SK-N-SH treated with all-trans-retinoic acid at 6 μM for 48 hours (cell line): ENCODE data around the gene AHSG.
"Not testable (repeated sequence)": the region's sequence is repeated elsewhere in the genome, so short reads cannot be mapped to it uniquely, and the experiment has no call there.

Experiments used
- ATAC-seq: fragments of 200-7000 bp; cut with Tn5 transposase; 3 replicates; pipeline ENCODE4 v1.9.1; 2020; ENCODE audit warnings: mild to moderate bottlenecking, moderate library complexity
- ARNTL ChIP-seq: fragments of 450-650 bp; formaldehyde crosslinking; IDR thresholded peaks from 2 replicates; pipeline ENCODE4 v1.5.0; 2020; ENCODE audit warnings: low read depth, mild to moderate bottlenecking, moderate library complexity, borderline replicate concordance
- BACH2 ChIP-seq: fragments of 250-450 bp; sonication (Bioruptor Pico); IDR thresholded peaks from 2 replicates; pipeline ENCODE4 v1.9.0; 2021; ENCODE audit warnings: mild to moderate bottlenecking, borderline replicate concordance
- CSDC2 ChIP-seq: fragments of 250-450 bp; sonication (Bioruptor Pico); IDR thresholded peaks from 2 replicates; pipeline ENCODE4 v1.5.0; 2020; ENCODE audit warnings: mild to moderate bottlenecking, moderate library complexity
- CSRNP3 ChIP-seq: fragments of 250-450 bp; sonication (Bioruptor Pico); IDR thresholded peaks from 2 replicates; pipeline ENCODE4 v1.5.1; 2021; ENCODE audit warnings: mild to moderate bottlenecking, moderate library complexity
- ESRRG ChIP-seq: fragments of 250-450 bp; sonication (Bioruptor Pico); IDR thresholded peaks from 2 replicates; pipeline ENCODE4 v1.6.1; 2021; ENCODE audit warnings: mild to moderate bottlenecking
- GLIS3 ChIP-seq: fragments of 250-450 bp; sonication (Bioruptor Pico); IDR thresholded peaks from 2 replicates; pipeline ENCODE4 v1.5.0; 2020; ENCODE audit warnings: mild to moderate bottlenecking, moderate library complexity
- PATZ1 ChIP-seq: fragments of 250-450 bp; sonication (Bioruptor Pico); IDR thresholded peaks from 2 replicates; pipeline ENCODE4 v1.8.0; 2020; ENCODE audit warnings: mild to moderate bottlenecking, moderate library complexity, borderline replicate concordance
- PPARA ChIP-seq: fragments of 250-450 bp; sonication (Bioruptor Pico); IDR thresholded peaks from 2 replicates; pipeline ENCODE4 v1.5.0; 2020; ENCODE audit warnings: mild to moderate bottlenecking, borderline replicate concordance
- RARB ChIP-seq: fragments of 250-450 bp; sonication (Bioruptor Pico); IDR thresholded peaks from 2 replicates; pipeline ENCODE4 v1.8.0; 2021; ENCODE audit warnings: mild to moderate bottlenecking, moderate library complexity
- SNAI2 ChIP-seq: fragments of 250-450 bp; sonication (Bioruptor Pico); IDR thresholded peaks from 2 replicates; pipeline ENCODE4 v1.5.0; 2020; ENCODE audit warnings: mild to moderate bottlenecking, moderate library complexity
- TOX ChIP-seq: fragments of 250-450 bp; sonication (Bioruptor Pico); IDR thresholded peaks from 2 replicates; pipeline ENCODE4 v1.8.0; 2021; ENCODE audit warnings: mild to moderate bottlenecking, moderate library complexity, borderline replicate concordance
- TSHZ2 ChIP-seq: fragments of 250-450 bp; sonication (Bioruptor Pico); IDR thresholded peaks from 2 replicates; pipeline ENCODE4 v1.5.0; 2020; ENCODE audit warnings: mild to moderate bottlenecking, moderate library complexity
- ZC3H10 ChIP-seq: fragments of 250-450 bp; sonication (Bioruptor Pico); IDR thresholded peaks from 2 replicates; pipeline ENCODE4 v1.5.1; 2021; ENCODE audit warnings: mild to moderate bottlenecking, moderate library complexity
- ZFP3 ChIP-seq: fragments of 250-450 bp; sonication (Bioruptor Pico); IDR thresholded peaks from 2 replicates; pipeline ENCODE4 v1.5.0; 2020; ENCODE audit warnings: mild to moderate bottlenecking, moderate library complexity
- ZFP30 ChIP-seq: fragments of 450-650 bp; formaldehyde crosslinking; IDR thresholded peaks from 2 replicates; pipeline ENCODE4 v1.5.0; 2022; ENCODE audit warnings: mild to moderate bottlenecking, moderate library complexity
- ZNF565 ChIP-seq: fragments of 450-650 bp; formaldehyde crosslinking; conservative IDR thresholded peaks from 2 replicates; pipeline ENCODE4 v1.5.0; 2020; ENCODE audit warnings: low read depth, mild to moderate bottlenecking, moderate library complexity
- ZNF70 ChIP-seq: fragments of 450-650 bp; formaldehyde crosslinking; IDR thresholded peaks from 2 replicates; pipeline ENCODE4 v1.5.0; 2020; ENCODE audit warnings: mild to moderate bottlenecking, moderate library complexity
- ZNF8 ChIP-seq: fragments of 450-650 bp; formaldehyde crosslinking; IDR thresholded peaks from 2 replicates; pipeline ENCODE4 v1.5.0; 2020; ENCODE audit warnings: mild to moderate bottlenecking, moderate library complexity
- TF ChIP-seq, protein P1 (sequence below): fragments of 250-450 bp; sonication (Bioruptor Pico); IDR thresholded peaks from 2 replicates; pipeline ENCODE4 v1.5.1; 2020; ENCODE audit warnings: low read depth, mild to moderate bottlenecking, moderate library complexity

The AHSG gene

GRCh38 chr3:186633481-186633880, 20.6 kb downstream of the AHSG start:
- TF ChIP-seq TOX (CRISPR knock-in tag) (no peak), TSHZ2 (no peak), ESRRG (CRISPR knock-in tag) (no peak), ZNF565 (CRISPR knock-in tag) (no peak), ZFP30 (CRISPR knock-in tag) (no peak)
- ATAC-seq = no peak

GRCh38 chr3:186634207-186634606, 21.3 kb downstream of the AHSG start:
- ATAC-seq = not testable (repeated sequence)

DNA sequence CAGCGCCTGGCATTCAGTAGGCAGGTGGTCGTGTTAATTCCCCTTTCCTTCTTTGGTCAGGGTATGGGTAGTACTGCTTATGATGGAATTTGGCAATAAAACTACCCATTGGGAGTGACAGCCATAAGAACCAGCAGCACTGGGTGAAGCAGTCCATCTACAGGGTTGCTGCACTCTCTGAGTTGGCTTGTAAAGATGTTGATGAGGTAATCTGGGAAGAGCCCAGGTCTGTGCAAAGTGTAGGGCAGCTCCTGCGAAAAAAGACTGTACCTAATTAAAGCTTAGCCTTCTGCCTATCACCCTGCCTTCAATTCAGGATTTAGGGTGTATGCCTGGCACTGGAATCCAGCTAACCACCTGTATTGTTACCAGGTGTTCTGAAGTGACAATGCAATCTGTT, 22.7 kb downstream of the AHSG start:
- no peak for ATAC-seq
- TF ChIP-seq, protein P1, sequence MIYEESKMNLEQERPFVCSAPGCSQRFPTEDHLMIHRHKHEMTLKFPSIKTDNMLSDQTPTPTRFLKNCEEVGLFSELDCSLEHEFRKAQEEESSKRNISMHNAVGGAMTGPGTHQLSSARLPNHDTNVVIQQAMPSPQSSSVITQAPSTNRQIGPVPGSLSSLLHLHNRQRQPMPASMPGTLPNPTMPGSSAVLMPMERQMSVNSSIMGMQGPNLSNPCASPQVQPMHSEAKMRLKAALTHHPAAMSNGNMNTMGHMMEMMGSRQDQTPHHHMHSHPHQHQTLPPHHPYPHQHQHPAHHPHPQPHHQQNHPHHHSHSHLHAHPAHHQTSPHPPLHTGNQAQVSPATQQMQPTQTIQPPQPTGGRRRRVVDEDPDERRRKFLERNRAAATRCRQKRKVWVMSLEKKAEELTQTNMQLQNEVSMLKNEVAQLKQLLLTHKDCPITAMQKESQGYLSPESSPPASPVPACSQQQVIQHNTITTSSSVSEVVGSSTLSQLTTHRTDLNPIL = no peak
- TF ChIP-seq CSRNP3 (CRISPR knock-in tag) (no peak), GLIS3 (CRISPR knock-in tag) (no peak), BACH2 (CRISPR knock-in tag) (no peak), ZFP3 (CRISPR knock-in tag) (no peak), ZNF565 (CRISPR knock-in tag) (no peak), PPARA (no peak), ZC3H10 (no peak), RARB (CRISPR knock-in tag) (no peak), PATZ1 (CRISPR knock-in tag) (no peak), ESRRG (CRISPR knock-in tag) (no peak), TSHZ2 (no peak), ZNF70 (CRISPR knock-in tag) (no peak), ZNF8 (CRISPR knock-in tag) (no peak), CSDC2 (no peak), TOX (CRISPR knock-in tag) (no peak)

DNA sequence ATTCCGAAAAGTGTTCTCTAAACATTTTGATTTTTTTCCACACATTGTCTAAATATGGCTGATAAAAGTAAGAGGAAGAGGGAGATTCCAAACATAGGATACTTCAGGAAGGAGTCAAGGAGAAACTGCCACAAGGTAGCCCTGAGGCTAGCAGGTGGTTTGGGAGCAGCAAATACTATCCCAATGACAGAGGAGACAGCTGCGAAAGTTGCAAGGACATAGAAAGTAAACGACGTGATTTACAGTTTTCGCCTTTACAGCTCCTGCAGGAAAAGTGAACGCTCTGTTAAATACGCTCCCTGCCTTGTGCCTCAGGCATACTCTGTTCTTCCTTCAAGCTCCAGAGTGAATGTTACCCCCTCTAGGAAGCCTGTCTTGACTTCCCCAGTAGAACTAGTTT, 23.7 kb downstream of the AHSG start:
- ATAC-seq = no peak

More for the DNA sequence above, 23.7 kb downstream of the AHSG start:
- no peak for TF ChIP-seq PATZ1 (CRISPR knock-in tag)
- no peak for TF ChIP-seq ZNF70 (CRISPR knock-in tag)
- no peak for TF ChIP-seq ESRRG (CRISPR knock-in tag)
- TF ChIP-seq ZNF8 (CRISPR knock-in tag) = no peak
- TF ChIP-seq PPARA = no peak
- no peak for TF ChIP-seq ARNTL (CRISPR knock-in tag)
- TF ChIP-seq, protein P1 = no peak
- no peak for TF ChIP-seq CSDC2
- no peak for TF ChIP-seq SNAI2 (CRISPR knock-in tag)
- TF ChIP-seq ZFP3 (CRISPR knock-in tag) = no peak
- no peak for TF ChIP-seq GLIS3 (CRISPR knock-in tag)
- TF ChIP-seq TOX (CRISPR knock-in tag) = no peak
